Nephron (organoid): ENCODE measurements around the gene DECR2.

Source experiments
- H3K27ac Mint-ChIP-seq, 3 experiments: 2 replicates each; pipeline ENCODE4 v1.8.0; 2020; ENCODE audit warnings: mixed read lengths in 3 of 3, mild to moderate bottlenecking in 2 of 3, moderate library complexity in 1 of 3
- H3K27me3 Mint-ChIP-seq: 2 replicates; pipeline ENCODE4 v1.8.0; 2021; ENCODE audit warnings: low read depth, mild to moderate bottlenecking, moderate library complexity, mixed read lengths
- H3K36me3 Mint-ChIP-seq: 2 replicates; pipeline ENCODE4 v1.8.0; 2020; ENCODE audit warnings: low read depth, mixed read lengths
- H3K4me1 Mint-ChIP-seq: 2 replicates; pipeline ENCODE4 v1.8.0; 2020; ENCODE audit warnings: mixed read lengths
- H3K4me3 Mint-ChIP-seq, 3 experiments: 2 replicates each; pipeline ENCODE4 v1.8.0; 2020; ENCODE audit warnings: mild to moderate bottlenecking in 3 of 3, mixed read lengths in 3 of 3, moderate library complexity in 2 of 3
- H3K9me3 Mint-ChIP-seq: 2 replicates; pipeline ENCODE4 v1.8.0; 2020; ENCODE audit warnings: mixed read lengths
- TF ChIP-seq, protein P1 (sequence below), 3 experiments: fragments of 200-600 bp; sonication (generic); IDR thresholded peaks; one replicate each; pipeline ENCODE4 v1.5.0; 2021; ENCODE audit warnings: antibody characterized with exemption in 3 of 3; ENCODE audit not compliant: unreplicated experiment in 3 of 3

DECR2 gene, protein sequence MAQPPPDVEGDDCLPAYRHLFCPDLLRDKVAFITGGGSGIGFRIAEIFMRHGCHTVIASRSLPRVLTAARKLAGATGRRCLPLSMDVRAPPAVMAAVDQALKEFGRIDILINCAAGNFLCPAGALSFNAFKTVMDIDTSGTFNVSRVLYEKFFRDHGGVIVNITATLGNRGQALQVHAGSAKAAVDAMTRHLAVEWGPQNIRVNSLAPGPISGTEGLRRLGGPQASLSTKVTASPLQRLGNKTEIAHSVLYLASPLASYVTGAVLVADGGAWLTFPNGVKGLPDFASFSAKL

DNA sequence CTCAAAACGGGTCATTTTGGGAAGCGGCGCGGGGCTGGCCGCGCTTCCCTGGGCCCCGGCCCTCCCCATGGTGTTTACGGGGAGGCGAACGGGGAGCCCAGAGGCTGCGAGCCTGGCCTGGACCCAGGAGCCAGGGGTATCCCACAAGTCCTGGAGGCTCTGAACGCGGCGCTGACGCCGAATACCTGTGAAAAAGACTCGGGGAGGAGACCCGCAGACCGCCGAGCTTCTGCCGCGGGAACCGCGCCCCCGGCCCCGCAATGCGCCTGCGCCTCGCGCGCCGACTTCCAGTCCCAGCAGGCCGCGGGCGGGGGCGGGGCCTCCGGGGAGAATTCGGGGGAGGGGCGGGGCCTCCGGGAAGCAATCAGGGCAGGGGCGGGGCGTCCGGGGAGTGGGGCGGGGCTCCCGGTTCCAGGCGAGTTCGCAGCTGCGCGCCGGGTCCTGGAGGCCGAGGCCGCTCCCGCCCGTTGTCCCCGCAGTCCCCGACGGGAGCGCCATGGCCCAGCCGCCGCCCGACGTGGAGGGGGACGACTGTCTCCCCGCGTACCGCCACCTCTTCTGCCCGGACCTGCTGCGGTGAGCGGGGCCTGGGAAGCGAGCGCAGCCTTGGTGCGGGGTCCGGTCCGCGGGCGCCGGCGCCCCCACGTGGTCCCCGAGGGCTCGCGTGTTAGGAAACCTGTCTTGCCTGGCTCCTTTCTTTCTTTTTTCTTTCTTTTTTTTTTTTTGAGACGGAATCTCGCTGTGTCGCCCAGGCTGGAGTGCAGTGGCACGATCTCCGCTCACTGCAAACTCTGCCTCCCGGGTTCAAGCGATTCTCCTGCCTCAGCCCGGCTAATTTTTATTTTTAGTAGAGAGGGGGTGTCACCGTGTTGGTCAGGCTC, at the start of gene DECR2:
Gene DECR2, plus strand, starts transcription at position 418 of the 881 bp plus-strand sequence. Its CDS starts 79 bp downstream, at position 497.
- H3K36me3 Mint-ChIP-seq, result no peaks in the 10 kb centered on the region
- H3K27me3 Mint-ChIP-seq, result no peaks in the 10 kb centered on the region
- H3K4me1 Mint-ChIP-seq, result peaks cover 2% of the 10 kb centered on the region
- TF ChIP-seq, protein P1, sequence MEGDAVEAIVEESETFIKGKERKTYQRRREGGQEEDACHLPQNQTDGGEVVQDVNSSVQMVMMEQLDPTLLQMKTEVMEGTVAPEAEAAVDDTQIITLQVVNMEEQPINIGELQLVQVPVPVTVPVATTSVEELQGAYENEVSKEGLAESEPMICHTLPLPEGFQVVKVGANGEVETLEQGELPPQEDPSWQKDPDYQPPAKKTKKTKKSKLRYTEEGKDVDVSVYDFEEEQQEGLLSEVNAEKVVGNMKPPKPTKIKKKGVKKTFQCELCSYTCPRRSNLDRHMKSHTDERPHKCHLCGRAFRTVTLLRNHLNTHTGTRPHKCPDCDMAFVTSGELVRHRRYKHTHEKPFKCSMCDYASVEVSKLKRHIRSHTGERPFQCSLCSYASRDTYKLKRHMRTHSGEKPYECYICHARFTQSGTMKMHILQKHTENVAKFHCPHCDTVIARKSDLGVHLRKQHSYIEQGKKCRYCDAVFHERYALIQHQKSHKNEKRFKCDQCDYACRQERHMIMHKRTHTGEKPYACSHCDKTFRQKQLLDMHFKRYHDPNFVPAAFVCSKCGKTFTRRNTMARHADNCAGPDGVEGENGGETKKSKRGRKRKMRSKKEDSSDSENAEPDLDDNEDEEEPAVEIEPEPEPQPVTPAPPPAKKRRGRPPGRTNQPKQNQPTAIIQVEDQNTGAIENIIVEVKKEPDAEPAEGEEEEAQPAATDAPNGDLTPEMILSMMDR (IDR thresholded peaks at IDR 0.05; ENCODE audit: unreplicated experiment in 3 of 3), result peak; percentile 42 to 56 (median 48)
- H3K27ac Mint-ChIP-seq, result peak within 1 kb of the TSS in 2 of 3 experiments; percentile 72 to 87
- peak within 1 kb of the TSS; percentile 85 to 90 (median 88) for H3K4me3 Mint-ChIP-seq
- H3K9me3 Mint-ChIP-seq, result no peaks in the 10 kb centered on the region

DNA sequence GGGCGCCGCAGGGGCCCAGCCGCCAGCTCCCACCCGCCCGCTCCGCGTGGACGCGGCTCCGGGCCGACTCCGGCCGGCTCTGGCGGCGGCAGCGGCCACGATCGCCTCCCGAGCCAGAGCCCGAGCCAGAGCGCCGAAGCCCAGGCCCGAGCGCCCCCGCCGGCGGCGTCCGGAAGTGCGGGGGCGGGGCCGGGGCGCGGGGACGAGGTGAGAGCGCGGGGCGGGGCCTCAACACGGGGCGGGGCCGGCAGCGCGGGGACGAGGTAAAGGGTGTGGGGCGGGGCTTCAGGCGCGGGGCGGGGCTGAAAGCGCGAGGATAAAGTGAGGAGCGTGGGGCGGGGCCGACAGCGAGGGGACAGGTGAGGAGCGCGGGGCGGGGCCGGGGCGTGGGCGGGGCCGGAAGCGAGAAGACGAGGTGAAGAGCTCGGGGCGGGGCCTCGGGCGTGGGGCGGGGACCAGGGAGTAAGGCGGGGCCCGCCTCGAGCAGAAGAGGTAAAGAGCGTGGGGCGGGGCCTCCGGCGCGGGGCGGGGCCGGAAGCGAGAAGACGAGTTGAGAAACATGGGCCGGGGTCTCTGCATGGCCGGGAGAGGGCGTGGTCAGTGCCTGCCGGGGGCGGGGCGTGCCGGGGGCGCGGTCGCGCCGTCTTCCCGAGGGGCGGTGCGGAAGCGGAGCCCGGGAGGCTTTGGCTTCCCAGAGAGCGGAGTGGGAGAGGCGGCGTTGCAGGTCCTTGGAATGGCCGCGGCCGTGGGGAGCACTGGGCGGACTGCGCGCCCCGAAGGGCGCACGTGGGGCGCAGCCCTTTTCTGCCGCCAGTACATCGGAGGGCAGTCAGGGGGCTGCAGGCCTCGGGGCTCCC, 48.9 kb upstream of the DECR2 start, which contains the start of gene AXIN1:
Gene AXIN1, minus strand, starts transcription at position 177 of the 857 bp plus-strand sequence. CDS start 5,698 bp downstream, outside the sequence.
- Mint-ChIP-seq H3K9me3 (no peaks in the 10 kb centered on the region), H3K27ac (peak within 1 kb of the TSS in 2 of 3 experiments; percentile 87 to 91), H3K4me1 (peaks cover 12% of the 10 kb centered on the region), H3K4me3 (peak within 1 kb of the TSS; percentile 92 to 98 (median 96)), H3K36me3 (peaks cover 6% of the 10 kb centered on the region), H3K27me3 (no peaks in the 10 kb centered on the region)
- TF ChIP-seq, protein P1 (IDR thresholded peaks at IDR 0.05; ENCODE audit: unreplicated experiment in 3 of 3), result peak; percentile 49 to 56 (median 53)

DNA sequence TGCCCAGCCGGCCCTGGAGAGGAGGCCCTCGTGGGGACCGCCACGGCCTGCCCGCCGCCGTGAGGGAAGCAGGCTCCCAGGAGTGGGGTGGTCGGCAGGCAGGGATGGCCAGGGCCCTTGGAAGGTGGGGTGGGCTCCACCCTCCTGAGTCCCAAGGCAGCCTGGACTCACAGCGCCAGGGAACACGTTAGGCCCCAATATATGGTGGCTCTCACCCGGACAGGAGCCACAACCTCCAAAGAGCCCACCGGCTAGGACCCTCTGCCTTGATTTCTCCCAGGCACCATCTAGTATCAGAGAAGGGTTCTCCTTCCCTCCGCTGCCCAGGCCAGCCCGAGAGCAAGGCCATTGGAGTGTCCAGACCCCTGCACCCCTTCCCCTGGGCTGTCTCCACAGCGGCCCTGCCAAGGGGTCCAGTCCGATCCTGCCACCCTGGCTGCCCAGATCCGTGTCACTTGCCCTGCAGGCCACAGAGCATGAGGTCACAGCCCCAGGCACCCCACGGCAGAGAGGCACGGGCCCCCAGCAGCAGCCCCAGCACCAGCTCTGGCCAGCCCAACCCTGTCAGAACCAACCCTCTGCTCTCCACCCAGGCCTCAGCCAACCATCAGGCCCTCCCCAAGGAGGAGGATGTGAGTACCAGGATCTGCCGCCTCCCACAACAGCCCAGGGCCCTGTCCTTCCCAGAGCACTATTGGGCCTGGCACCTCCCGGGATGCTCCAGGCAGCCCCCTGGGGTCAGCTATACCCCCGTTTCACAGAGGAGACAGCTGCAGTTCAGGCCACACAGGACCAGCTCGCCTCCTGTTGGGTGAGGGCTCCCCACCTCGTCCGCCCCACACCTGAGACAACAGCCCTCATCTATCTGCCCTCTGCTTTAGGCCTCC, 48.0 kb upstream of the DECR2 start:
- TF ChIP-seq, protein P1 (IDR thresholded peaks at IDR 0.05; ENCODE audit: unreplicated experiment in 3 of 3), result no peak
- no peaks in the 10 kb centered on the region for H3K27me3 Mint-ChIP-seq
- no peaks in the 10 kb centered on the region for H3K9me3 Mint-ChIP-seq
- H3K27ac Mint-ChIP-seq, result peak overlapping the region in 1 of 3 experiments; percentile 30
- peaks cover 5% of the 10 kb centered on the region for H3K36me3 Mint-ChIP-seq
- H3K4me3 Mint-ChIP-seq, result peak overlapping the region; percentile 70 to 73 (median 72)
- H3K4me1 Mint-ChIP-seq, result peaks cover 12% of the 10 kb centered on the region

DNA sequence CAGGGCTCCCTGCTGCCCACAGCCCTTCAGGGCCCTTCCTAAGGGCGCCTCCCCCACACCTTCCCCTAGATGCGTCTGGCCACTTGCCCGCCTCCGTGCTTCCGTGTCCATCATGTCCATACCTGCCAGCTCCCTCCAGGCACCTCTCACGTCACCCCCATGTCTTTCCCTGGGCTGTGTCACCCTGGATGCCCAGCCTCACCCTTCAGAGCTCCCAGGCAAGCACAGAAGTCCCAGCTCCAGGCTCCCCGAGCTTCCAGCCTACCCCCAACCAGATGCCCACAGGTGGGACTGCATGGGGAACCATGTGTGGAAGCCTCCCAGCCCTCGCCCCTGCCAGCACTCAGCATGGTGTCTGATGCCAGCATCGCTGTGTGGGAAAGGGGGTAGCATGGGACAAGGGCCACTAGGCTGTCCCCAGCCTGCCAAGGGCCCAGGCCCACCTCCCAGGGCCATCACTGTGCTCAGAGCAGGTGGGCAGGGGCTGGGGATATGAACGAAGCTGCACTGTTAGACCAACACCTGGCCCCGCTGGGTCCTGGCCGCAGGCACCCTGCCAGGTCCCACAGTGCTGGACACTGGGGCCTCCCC, 47.3 kb upstream of the DECR2 start:
- peak overlapping the region in 1 of 3 experiments; percentile 30 for H3K27ac Mint-ChIP-seq
- peaks cover 9% of the 10 kb centered on the region for H3K4me1 Mint-ChIP-seq
- H3K9me3 Mint-ChIP-seq, result no peaks in the 10 kb centered on the region
- TF ChIP-seq, protein P1 (IDR thresholded peaks at IDR 0.05; ENCODE audit: unreplicated experiment in 3 of 3), result no peak
- peak overlapping the region; percentile 70 to 73 (median 72) for H3K4me3 Mint-ChIP-seq
- peaks cover 5% of the 10 kb centered on the region for H3K36me3 Mint-ChIP-seq
- H3K27me3 Mint-ChIP-seq, result no peaks in the 10 kb centered on the region
